BLaER1 treated with 17β-estradiol and CSF1 and Interleukin-3, amounts not matched to agents 10 nM and 100 nM (cell line): ENCODE data around the gene SLIT1.

Source experiments
- H3K27ac ChIP-seq, 11 experiments: shearing (Covaris generic); formaldehyde crosslinking; 2 replicates each; pipeline ENCODE4 v1.8.1; 2022
- H3K27me3 ChIP-seq, 11 experiments: shearing (Covaris generic); formaldehyde crosslinking; 2 replicates each; pipeline ENCODE4 v1.8.1; 2022
- H3K36me3 ChIP-seq, 11 experiments: shearing (Covaris generic); formaldehyde crosslinking; 2 replicates each; pipeline ENCODE4 v1.8.1; 2022
- H3K4me1 ChIP-seq, 10 experiments: shearing (Covaris generic); formaldehyde crosslinking; 2 replicates each; pipeline ENCODE4 v1.8.1; 2022
- H3K4me2 ChIP-seq, 11 experiments: shearing (Covaris generic); formaldehyde crosslinking; 2 replicates each; pipeline ENCODE4 v1.8.1; 2022
- H3K4me3 ChIP-seq, 10 experiments: shearing (Covaris generic); formaldehyde crosslinking; 2 replicates each; pipeline ENCODE4 v1.8.1; 2022
- H3K9ac ChIP-seq, 11 experiments: shearing (Covaris generic); formaldehyde crosslinking; 2 replicates each; pipeline ENCODE4 v1.8.1; 2022
- H3K9me3 ChIP-seq, 11 experiments: shearing (Covaris generic); formaldehyde crosslinking; replicated peaks in 1 of 11; 2 replicates each; pipeline ENCODE4 v1.8.1; 2022
- H4K20me1 ChIP-seq, 11 experiments: shearing (Covaris generic); formaldehyde crosslinking; 2 replicates each; pipeline ENCODE4 v1.8.1; 2022
- Cebpa-rat ChIP-seq, 11 experiments: shearing (Covaris generic); IDR thresholded peaks; 2 replicates each; pipeline ENCODE4 v1.8.1; 2022

The SLIT1 gene

DNA sequence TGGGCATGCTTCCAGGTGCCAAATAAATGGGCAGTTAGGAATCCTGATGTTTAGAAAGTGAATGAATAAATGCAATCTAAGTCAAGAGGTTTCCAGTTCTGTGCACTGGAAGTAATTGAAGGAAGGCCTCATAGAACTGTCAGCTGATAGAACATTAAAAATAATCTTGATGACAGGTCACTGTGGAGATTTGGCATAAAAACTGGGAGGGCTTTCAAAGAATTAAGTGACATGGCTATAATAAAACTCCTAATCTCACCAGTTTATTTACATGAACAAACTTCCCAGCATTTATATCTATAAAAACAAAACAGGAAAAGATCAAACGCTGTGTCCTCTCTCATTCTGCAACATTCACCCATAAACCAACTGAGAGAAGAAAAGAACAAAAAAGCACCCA is 170.5 kb downstream of the SLIT1 start:
- no peak overlapping the region for H3K9ac ChIP-seq
- H3K4me1 ChIP-seq, result peaks cover 9 to 34% (median 23%) of the 10 kb centered on the region in 10 experiments
- no peak for TF ChIP-seq Cebpa-rat (IDR thresholded peaks at IDR 0.05)
- H3K27me3 ChIP-seq, result no peaks in the 10 kb centered on the region
- no peak overlapping the region for H3K4me3 ChIP-seq
- no peaks in the 10 kb centered on the region for H3K36me3 ChIP-seq
- H3K27ac ChIP-seq, result no peak overlapping the region
- H3K4me2 ChIP-seq, result no peak overlapping the region
- no peaks in the 10 kb centered on the region for H3K9me3 ChIP-seq
- H4K20me1 ChIP-seq, result peaks cover 0 to 7% (median 0%) of the 10 kb centered on the region in 11 experiments; a peak in 1 of 22 replicates

DNA sequence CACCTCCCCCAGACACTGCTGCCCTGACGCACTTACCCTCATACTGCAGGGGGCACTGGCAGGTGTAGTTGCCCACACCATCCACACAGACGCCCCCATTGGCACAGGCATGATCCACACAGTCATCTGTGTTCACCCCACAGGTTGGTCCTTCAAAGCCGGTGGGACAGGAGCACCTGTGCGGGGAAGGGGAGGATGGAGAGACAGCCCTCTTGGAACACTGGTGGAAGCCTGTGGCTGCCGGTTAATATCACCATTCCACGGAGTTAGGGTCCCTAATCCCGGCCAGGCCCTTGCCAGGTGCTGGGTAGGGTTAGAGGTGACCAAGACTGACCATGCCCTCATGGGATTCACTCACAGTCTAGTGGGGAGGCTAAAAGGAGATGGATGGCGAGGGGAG is 171.8 kb downstream of the SLIT1 start:
- Histone ChIP-seq H3K4me3 (no peak overlapping the region), H4K20me1 (peaks cover 0 to 7% (median 0%) of the 10 kb centered on the region in 11 experiments; a peak in 1 of 22 replicates), H3K9ac (no peak overlapping the region), H3K27me3 (no peaks in the 10 kb centered on the region), H3K9me3 (0 out of 22 replicates have a peak, but pooled peaks cover 0 to 6% (median 0%) of the 10 kb centered on the region in 11 experiments), H3K36me3 (no peaks in the 10 kb centered on the region), H3K4me2 (no peak overlapping the region), H3K4me1 (peaks cover 9 to 24% (median 17%) of the 10 kb centered on the region in 10 experiments), H3K27ac (no peak overlapping the region)
- no peak for TF ChIP-seq Cebpa-rat (IDR thresholded peaks at IDR 0.05)

DNA sequence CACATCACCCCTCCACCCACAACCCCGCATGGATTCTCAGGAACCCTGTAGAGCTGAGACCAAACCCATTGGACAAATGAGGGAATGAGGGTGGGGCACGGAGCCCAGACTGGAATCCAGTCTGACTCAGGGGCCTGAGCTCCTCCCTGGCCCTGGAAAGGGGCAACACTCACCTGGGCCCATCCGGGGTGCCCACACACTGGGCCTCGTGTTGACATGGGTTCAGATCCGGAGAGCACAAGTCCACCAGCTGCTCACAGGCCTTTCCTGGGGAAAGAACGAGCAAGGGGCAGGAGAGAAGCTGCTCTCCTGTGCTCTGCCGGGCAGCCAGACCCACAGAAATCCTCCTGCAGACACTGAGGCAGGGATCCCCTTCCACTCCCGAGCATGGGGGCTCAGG is 172.2 kb downstream of the SLIT1 start:
- Histone ChIP-seq H3K4me3 (no peak overlapping the region), H3K27ac (no peak overlapping the region), H3K36me3 (no peaks in the 10 kb centered on the region), H3K4me1 (peaks cover 9 to 23% (median 17%) of the 10 kb centered on the region in 10 experiments), H3K4me2 (no peak overlapping the region), H3K9ac (no peak overlapping the region), H3K9me3 (peaks cover 0 to 6% (median 1%) of the 10 kb centered on the region in 11 experiments; a peak in 4 of 22 replicates), H3K27me3 (no peaks in the 10 kb centered on the region), H4K20me1 (peaks cover 0 to 7% (median 0%) of the 10 kb centered on the region in 11 experiments; a peak in 1 of 22 replicates)
- no peak for TF ChIP-seq Cebpa-rat (IDR thresholded peaks at IDR 0.05)

DNA sequence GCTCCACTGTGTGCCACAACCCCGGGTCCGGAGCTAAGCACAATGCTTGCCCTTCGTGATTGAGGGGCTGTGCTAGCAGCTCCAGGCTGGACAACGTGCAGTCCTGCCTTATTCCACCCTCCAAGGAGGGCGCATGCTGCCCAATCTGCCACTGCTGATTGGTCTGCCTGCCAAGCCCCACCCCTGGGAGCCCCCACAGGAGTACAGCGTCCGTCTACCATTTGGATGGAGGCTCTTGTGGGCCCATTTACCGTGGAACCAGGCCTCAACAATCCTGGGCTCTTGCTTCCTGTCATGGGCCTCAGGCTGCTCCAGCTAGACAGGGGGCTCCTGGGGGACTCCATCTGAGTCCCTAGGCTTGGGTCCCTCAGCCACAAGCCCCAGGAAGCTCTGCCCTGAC is 173.3 kb downstream of the SLIT1 start:
- Histone ChIP-seq H3K36me3 (no peaks in the 10 kb centered on the region), H3K4me3 (no peak overlapping the region), H4K20me1 (peaks cover 0 to 7% (median 0%) of the 10 kb centered on the region in 11 experiments; a peak in 1 of 22 replicates), H3K4me2 (no peak overlapping the region), H3K9ac (no peak overlapping the region), H3K27ac (no peak overlapping the region), H3K9me3 (peaks cover 10 to 15% (median 11%) of the 10 kb centered on the region in 11 experiments), H3K27me3 (no peaks in the 10 kb centered on the region), H3K4me1 (peaks cover 9 to 17% (median 15%) of the 10 kb centered on the region in 10 experiments)
- TF ChIP-seq Cebpa-rat (IDR thresholded peaks at IDR 0.05), result no peak

DNA sequence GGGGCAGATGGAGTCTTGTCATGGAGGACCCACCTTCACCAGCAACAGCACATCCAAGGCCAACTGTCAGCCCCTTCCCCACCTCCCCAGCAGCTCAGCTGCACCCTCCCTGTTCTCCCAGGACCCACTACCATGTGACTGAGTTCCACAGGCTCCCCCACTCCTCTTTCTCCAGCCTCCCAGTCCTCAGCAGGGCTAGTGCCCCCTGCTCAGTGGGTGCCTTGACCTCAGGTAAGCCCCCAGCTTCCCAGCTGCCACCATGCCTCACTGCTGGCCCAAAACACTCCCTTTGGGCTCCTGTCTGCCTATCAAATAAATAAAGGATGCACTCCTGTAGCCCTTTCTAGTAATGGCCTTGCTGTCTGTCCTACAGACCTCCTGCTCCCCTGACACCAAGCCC is 174.4 kb downstream of the SLIT1 start:
- Histone ChIP-seq H3K4me2 (no peak overlapping the region), H3K9me3 (peaks cover 21 to 25% (median 22%) of the 10 kb centered on the region in 11 experiments), H4K20me1 (0 out of 22 replicates have a peak, but pooled peaks cover 0 to 7% (median 0%) of the 10 kb centered on the region in 11 experiments), H3K4me3 (no peak overlapping the region), H3K27me3 (no peaks in the 10 kb centered on the region), H3K9ac (no peak overlapping the region), H3K4me1 (peaks cover 0 to 6% (median 4%) of the 10 kb centered on the region in 10 experiments; a peak in 16 of 20 replicates), H3K27ac (no peak overlapping the region), H3K36me3 (no peaks in the 10 kb centered on the region)
- no peak for TF ChIP-seq Cebpa-rat (IDR thresholded peaks at IDR 0.05)

DNA sequence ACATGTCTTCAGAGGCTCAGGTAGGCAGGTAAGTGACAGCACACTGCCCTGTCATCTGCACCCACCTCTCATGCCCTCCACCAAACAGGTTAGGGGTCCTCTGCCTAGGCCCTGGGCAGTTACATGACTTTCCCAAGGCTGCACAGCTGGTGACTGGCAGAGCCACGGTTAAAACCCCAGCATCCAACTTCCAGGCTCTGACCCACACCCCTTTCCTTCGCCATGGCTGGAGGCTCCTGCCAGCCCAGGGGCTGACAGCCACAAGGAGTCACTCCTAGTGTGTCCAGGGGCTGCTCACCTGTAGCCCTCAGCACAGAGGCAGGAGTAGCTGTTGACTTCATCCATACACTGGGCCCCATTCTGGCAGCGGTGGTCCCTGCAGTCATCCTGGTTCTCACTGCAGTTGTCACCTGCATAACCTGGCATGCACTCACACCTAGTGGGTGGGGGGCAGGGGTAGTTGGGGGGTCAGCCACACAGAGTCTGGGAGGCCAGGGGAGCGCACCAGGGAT is 175.0 kb downstream of the SLIT1 start:
- no peak for TF ChIP-seq Cebpa-rat (IDR thresholded peaks at IDR 0.05)
- Histone ChIP-seq H3K27me3 (no peaks in the 10 kb centered on the region), H3K36me3 (no peaks in the 10 kb centered on the region), H3K27ac (no peak overlapping the region), H3K9ac (no peak overlapping the region), H3K4me1 (no peaks in the 10 kb centered on the region), H4K20me1 (0 out of 22 replicates have a peak, but pooled peaks cover 0 to 7% (median 0%) of the 10 kb centered on the region in 11 experiments), H3K4me2 (no peak overlapping the region), H3K4me3 (no peak overlapping the region), H3K9me3 (peaks cover 24 to 31% (median 28%) of the 10 kb centered on the region in 11 experiments)

DNA sequence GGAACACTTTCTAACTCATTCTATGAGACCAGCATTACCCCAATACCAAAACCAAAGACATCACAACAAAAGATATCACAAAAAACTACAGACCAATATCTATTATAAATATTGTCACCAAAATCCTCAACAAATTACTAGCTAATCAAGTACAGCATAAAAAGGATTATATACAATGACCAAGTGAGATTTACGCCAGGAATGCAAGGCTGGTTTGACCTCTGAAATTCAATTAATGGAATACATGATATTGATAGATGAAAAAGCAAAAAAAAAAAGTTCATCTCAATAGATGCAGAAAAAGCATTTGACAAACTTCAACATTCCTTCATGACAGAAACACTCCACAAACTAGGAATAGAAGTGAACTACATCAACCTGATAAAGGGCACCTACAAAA is 178.3 kb downstream of the SLIT1 start:
- H3K4me3 ChIP-seq, result no peak overlapping the region
- TF ChIP-seq Cebpa-rat (IDR thresholded peaks at IDR 0.05), result no peak
- peaks cover 24 to 31% (median 28%) of the 10 kb centered on the region in 11 experiments for H3K9me3 ChIP-seq
- no peaks in the 10 kb centered on the region for H3K4me1 ChIP-seq
- H4K20me1 ChIP-seq, result no peaks in the 10 kb centered on the region; a peak in 1 of 22 replicates
- no peaks in the 10 kb centered on the region for H3K27me3 ChIP-seq
- no peak overlapping the region for H3K27ac ChIP-seq
- no peak overlapping the region for H3K9ac ChIP-seq
- H3K36me3 ChIP-seq, result no peaks in the 10 kb centered on the region
- no peak overlapping the region for H3K4me2 ChIP-seq

DNA sequence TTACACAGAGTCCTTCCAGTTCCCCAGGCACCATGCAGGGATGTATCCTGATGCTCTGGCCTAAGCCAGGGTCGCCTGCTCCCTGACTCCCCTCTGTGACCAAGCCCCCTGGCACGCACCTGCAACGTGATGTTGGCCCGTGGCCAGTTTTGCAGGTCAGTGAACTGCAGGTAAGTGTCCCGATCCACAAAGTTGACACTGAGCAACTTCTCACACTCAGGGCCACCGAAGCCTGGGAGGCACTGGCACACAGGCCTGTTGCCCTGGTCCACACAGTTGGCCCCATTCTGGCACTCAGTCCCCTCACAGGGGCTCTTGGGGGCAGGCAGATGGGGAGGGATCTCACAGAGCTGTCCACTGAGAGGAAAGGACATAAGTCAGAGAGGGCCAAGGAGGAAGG is 179.4 kb downstream of the SLIT1 start:
- Histone ChIP-seq H3K27me3 (no peaks in the 10 kb centered on the region), H3K4me2 (no peak overlapping the region), H3K4me1 (peaks cover 0 to 4% (median 2%) of the 10 kb centered on the region in 10 experiments; a peak in 7 of 20 replicates), H4K20me1 (no peaks in the 10 kb centered on the region; a peak in 1 of 22 replicates), H3K27ac (no peak overlapping the region), H3K4me3 (no peak overlapping the region), H3K9ac (no peak overlapping the region), H3K9me3 (peaks cover 24 to 31% (median 28%) of the 10 kb centered on the region in 11 experiments), H3K36me3 (no peaks in the 10 kb centered on the region)
- TF ChIP-seq Cebpa-rat (IDR thresholded peaks at IDR 0.05), result no peak

DNA sequence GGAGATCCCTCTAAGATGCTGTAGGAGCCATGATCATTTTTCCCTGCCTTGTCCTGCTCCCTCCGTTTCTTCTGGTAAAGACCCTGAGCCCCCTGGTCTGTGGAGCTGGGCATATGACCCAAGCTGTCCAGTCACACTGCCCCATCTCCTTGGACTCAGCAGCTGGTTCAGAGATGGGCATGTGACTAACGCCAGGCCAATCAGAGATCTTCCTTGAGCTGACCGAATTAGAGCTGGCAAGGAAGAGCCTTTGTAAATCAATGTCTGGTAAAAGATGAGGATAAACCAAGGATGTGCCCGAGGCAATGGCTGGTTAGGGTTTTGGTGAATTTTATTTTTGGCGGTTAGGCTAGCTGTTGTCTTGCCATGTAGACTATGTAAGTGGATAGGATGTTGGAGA is 180.4 kb downstream of the SLIT1 start:
- no peaks in the 10 kb centered on the region; a peak in 1 of 22 replicates for H4K20me1 ChIP-seq
- no peak overlapping the region for H3K27ac ChIP-seq
- H3K27me3 ChIP-seq, result no peaks in the 10 kb centered on the region
- peaks cover 0 to 9% (median 6%) of the 10 kb centered on the region in 10 experiments; a peak in 7 of 20 replicates for H3K4me1 ChIP-seq
- H3K9ac ChIP-seq, result no peak overlapping the region
- H3K36me3 ChIP-seq, result no peaks in the 10 kb centered on the region
- no peak overlapping the region for H3K4me3 ChIP-seq
- no peak for TF ChIP-seq Cebpa-rat (IDR thresholded peaks at IDR 0.05)
- peaks cover 24 to 31% (median 28%) of the 10 kb centered on the region in 11 experiments for H3K9me3 ChIP-seq
- H3K4me2 ChIP-seq, result no peak overlapping the region

DNA sequence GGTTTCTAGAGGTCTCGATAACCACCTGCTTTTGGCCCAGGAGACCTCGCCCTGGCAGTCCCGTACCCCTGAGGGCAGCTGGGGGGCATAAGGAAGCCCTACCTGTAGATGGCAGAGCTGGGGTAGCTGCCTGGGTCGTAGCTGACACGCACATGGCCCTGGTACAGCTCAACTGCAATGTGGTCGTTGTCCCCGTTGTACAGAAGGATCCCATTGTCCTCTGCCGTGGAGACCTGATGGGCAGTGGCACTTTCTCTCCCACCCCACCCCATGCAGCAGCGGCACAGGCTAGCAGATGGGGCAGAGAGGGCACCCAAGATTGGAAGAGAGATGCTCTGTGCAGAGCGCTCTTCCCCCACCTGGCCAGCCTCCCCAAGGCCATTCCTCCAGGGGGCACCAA is 181.2 kb downstream of the SLIT1 start:
- Histone ChIP-seq H3K9ac (no peak overlapping the region), H3K9me3 (peaks cover 23 to 31% (median 25%) of the 10 kb centered on the region in 11 experiments), H3K4me1 (peaks cover 0 to 9% (median 6%) of the 10 kb centered on the region in 10 experiments; a peak in 7 of 20 replicates), H3K27ac (no peak overlapping the region), H4K20me1 (peaks cover 0 to under 1% (median 0%) of the 10 kb centered on the region in 11 experiments; a peak in 1 of 22 replicates), H3K27me3 (no peaks in the 10 kb centered on the region), H3K4me2 (no peak overlapping the region), H3K36me3 (no peaks in the 10 kb centered on the region), H3K4me3 (no peak overlapping the region)
- TF ChIP-seq Cebpa-rat (IDR thresholded peaks at IDR 0.05), result no peak
